Testis (tissue), 3 donors: ENCODE measurements around the gene GATAD2B. TPM values are rescaled to one million over a fixed set of nuclear protein-coding genes. Genes with fewer than 3 reads are reported as not detected.

Experiments
- DNase-seq: peaks from one replicate; pipeline ENCODE4 v3.0.0-alpha.2; 2019
- H3K27ac ChIP-seq, 2 donors: fragments of 200-600 bp; sonication (generic); one replicate each; pipeline ENCODE4 v1.5.1; 2019
- H3K27me3 ChIP-seq: fragments of 200-600 bp; sonication (generic); one replicate; pipeline ENCODE4 v1.5.1; 2019
- H3K36me3 ChIP-seq: fragments of 200-600 bp; sonication (generic); one replicate; pipeline ENCODE4 v1.5.1; 2017; ENCODE audit warnings: low read depth; ENCODE audit errors: missing control alignments
- H3K4me1 ChIP-seq: fragments of 200-600 bp; sonication (generic); one replicate; pipeline ENCODE4 v1.5.1; 2019
- H3K4me3 ChIP-seq, 2 donors: fragments of 200-600 bp; sonication (generic); one replicate each; pipeline ENCODE4 v1.5.1; 2017 to 2019
- H3K9me3 ChIP-seq: fragments of 200-600 bp; sonication (generic); one replicate; pipeline ENCODE4 v1.5.1; 2017
- CTCF ChIP-seq, 3 experiments: fragments of 450-650 bp in 2 of 3; fragments of 200-600 bp in 1 of 3; sonication (generic) in 1 of 3; IDR thresholded peaks; one replicate each; pipeline ENCODE4 v1.5.1; 2016 to 2019; ENCODE audit warnings: antibody characterized with exemption in 3 of 3, mild to moderate bottlenecking in 2 of 3, moderate library complexity in 1 of 3
- POLR2A ChIP-seq: fragments of 450-650 bp; IDR thresholded peaks from one replicate; pipeline ENCODE4 v1.6.1; 2017; ENCODE audit warnings: antibody characterized with exemption, mild to moderate bottlenecking, moderate library complexity
- WGBS, 2 donors: methylation state at CpG; one replicate each; pipeline ENCODE4 v1.1.5; 2018; 5-methylcytosine and 5-hydroxymethylcytosine counted together
- intact Hi-C: fragments of 100-400 bp; cut with DNase I; formaldehyde crosslinking; loops from one replicate; pipeline ENCODE4 v1.15.1; 2023; ENCODE audit warnings: low total_unique reads
- polyA plus RNA-seq: library from polyadenylated mRNA; stranded (reverse); fragments of 350-450 nt; fragmentation: Illumina TruSeq; extraction: RNeasy Lipid Tissue Mini Kit (QIAGEN cat#74804); gene quantifications from one replicate; pipeline ENCODE4 v1.2.3, GENCODE V29; 2014; ENCODE audit warnings: low read depth, low replicate concordance; ENCODE audit not compliant: insufficient read depth
- total RNA-seq, 2 donors: library from RNA; depleted of rRNA; stranded (reverse); fragments of >200 nt; gene quantifications; one replicate each; pipeline ENCODE4 v1.2.3, GENCODE V29; 2016

GATAD2B gene
- total and polyA plus RNA-seq, 3 donors from 2014 or later = 26.5 to 37.4 (median 32.1) TPM

GRCh38 chr1:153933430-153933829, 10.7 kb upstream of the GATAD2B start:
- Histone ChIP-seq H3K4me3 (no peak overlapping the region), H3K27ac (no peak overlapping the region), H3K36me3 (no peaks in the 10 kb centered on the region), H3K4me1 (no peaks in the 10 kb centered on the region), H3K9me3 (no peaks in the 10 kb centered on the region), H3K27me3 (no peaks in the 10 kb centered on the region)
- TF ChIP-seq POLR2A = no peak
- TF ChIP-seq CTCF (IDR thresholded peaks at IDR 0.05) = no peak
- no peak for DNase-seq
- 80 to 92% methylated on average over 2 to 14 of the region's 14 CpGs for WGBS, 2 donors
- intact Hi-C loops = no loop called here

- TF ChIP-seq CTCF (IDR thresholded peaks at IDR 0.05) = no peak
- TF ChIP-seq POLR2A = no peak
Observed at GRCh38 chr1:153932156-153933131, 9.7 kb upstream of the GATAD2B start.

GRCh38 chr1:153929981-153930948, 7.5 kb upstream of the GATAD2B start:
- Histone ChIP-seq H3K27me3 (no peaks in the 10 kb centered on the region), H3K4me3 (no peak overlapping the region), H3K4me1 (no peaks in the 10 kb centered on the region), H3K9me3 (no peaks in the 10 kb centered on the region), H3K27ac (no peak overlapping the region), H3K36me3 (no peaks in the 10 kb centered on the region)
- no peak for TF ChIP-seq CTCF (IDR thresholded peaks at IDR 0.05)
- TF ChIP-seq POLR2A = no peak
- intact Hi-C loops = no loop called here
- 73 to 81% methylated on average over 12 to 14 of the region's 14 CpGs for WGBS, 2 donors
- no peak for DNase-seq

More at GRCh38 chr1:153932156-153933131, 9.7 kb upstream of the GATAD2B start:
- WGBS, 2 donors = 91 to 93% methylated on average over 4 to 18 of the region's 18 CpGs
- Histone ChIP-seq H3K27ac (no peak overlapping the region), H3K4me1 (no peaks in the 10 kb centered on the region), H3K27me3 (no peaks in the 10 kb centered on the region), H3K36me3 (no peaks in the 10 kb centered on the region), H3K9me3 (no peaks in the 10 kb centered on the region), H3K4me3 (no peak overlapping the region)
- no peak for DNase-seq
- intact Hi-C loops = no loop called here

GRCh38 chr1:153929426-153929825, 6.7 kb upstream of the GATAD2B start:
- Histone ChIP-seq H3K4me1 (no peaks in the 10 kb centered on the region), H3K36me3 (no peaks in the 10 kb centered on the region), H3K4me3 (no peak overlapping the region), H3K9me3 (no peaks in the 10 kb centered on the region), H3K27me3 (no peaks in the 10 kb centered on the region), H3K27ac (no peak overlapping the region)
- TF ChIP-seq CTCF (IDR thresholded peaks at IDR 0.05) = no peak
- no peak for TF ChIP-seq POLR2A
- 88 to 92% methylated on average over 5 of the region's 5 CpGs for WGBS, 2 donors
- intact Hi-C loops = no loop called here
- no peak for DNase-seq
